ENCODE measurements around the gene ITSN2. TPM values are rescaled to one million over a fixed set of nuclear protein-coding genes. Genes with fewer than 3 reads are reported as not detected.
"Not testable (repeated sequence)": the region's sequence is repeated elsewhere in the genome, so short reads cannot be mapped to it uniquely, and the experiment has no call there.

Gene ITSN2
- total RNA-seq, 1 experiment from 2014 or later, result 24.0 TPM

GRCh38 chr2:24214880-24215279, 145.5 kb downstream of the ITSN2 start:
- DNase-seq (ENCODE audit: low read depth), result no peak

GRCh38 chr2:24211408-24211807, 148.9 kb downstream of the ITSN2 start:
- no peak for DNase-seq (ENCODE audit: low read depth)

- no peak for DNase-seq (ENCODE audit: low read depth)
These were observed 149.6 kb downstream of the ITSN2 start for GRCh38 chr2:24210723-24211122.

- peak; percentile 15 for DNase-seq (ENCODE audit: low read depth)
These were observed 150.3 kb downstream of the ITSN2 start for GRCh38 chr2:24210106-24210455.

GRCh38 chr2:24209389-24210105, 150.8 kb downstream of the ITSN2 start:
- peak; percentile 45 for DNase-seq (ENCODE audit: low read depth)

GRCh38 chr2:24208490-24208889, 151.8 kb downstream of the ITSN2 start:
- DNase-seq (ENCODE audit: low read depth), result no peak

- no peak for DNase-seq (ENCODE audit: low read depth)
These were observed 153.0 kb downstream of the ITSN2 start for GRCh38 chr2:24207359-24207758.

GRCh38 chr2:24206714-24207113, 153.6 kb downstream of the ITSN2 start:
- DNase-seq (ENCODE audit: low read depth), result no peak

GRCh38 chr2:24206242-24206641, 154.1 kb downstream of the ITSN2 start:
- no peak for DNase-seq (ENCODE audit: low read depth)

GRCh38 chr2:24205131-24205530, 155.2 kb downstream of the ITSN2 start:
- no peak for DNase-seq (ENCODE audit: low read depth)

- no peak for DNase-seq (ENCODE audit: low read depth)
These were observed 155.8 kb downstream of the ITSN2 start for GRCh38 chr2:24204505-24204904.

GRCh38 chr2:24203787-24204150, 156.6 kb downstream of the ITSN2 start:
- DNase-seq (ENCODE audit: low read depth), result no peak

GRCh38 chr2:24203029-24203786, 157.1 kb downstream of the ITSN2 start:
- DNase-seq (ENCODE audit: low read depth), result no peak

GRCh38 chr2:24200799-24201198, 159.5 kb downstream of the ITSN2 start:
- DNase-seq (ENCODE audit: low read depth), result no peak

- DNase-seq (ENCODE audit: low read depth), result no peak
These were observed 160.3 kb downstream of the ITSN2 start for GRCh38 chr2:24199968-24200590.

GRCh38 chr2:24197213-24197612, 163.1 kb downstream of the ITSN2 start:
- DNase-seq (ENCODE audit: low read depth), result not testable (repeated sequence)

- no peak for DNase-seq (ENCODE audit: low read depth)
These were observed 168.5 kb downstream of the ITSN2 start for GRCh38 chr2:24191848-24192247.

- no peak for DNase-seq (ENCODE audit: low read depth)
These were observed 169.2 kb downstream of the ITSN2 start for GRCh38 chr2:24191156-24191555.

- no peak for DNase-seq (ENCODE audit: low read depth)
These were observed 169.8 kb downstream of the ITSN2 start for GRCh38 chr2:24190503-24190902.

- no peak for DNase-seq (ENCODE audit: low read depth)
These were observed 170.8 kb downstream of the ITSN2 start for GRCh38 chr2:24189551-24189950.

- DNase-seq (ENCODE audit: low read depth), result no peak
These were observed 176.8 kb downstream of the ITSN2 start for GRCh38 chr2:24183366-24184069.

GRCh38 chr2:24182507-24182906, 177.8 kb downstream of the ITSN2 start:
- no peak for DNase-seq (ENCODE audit: low read depth)
